Glomerular visceral epithelial cell (primary cell): ENCODE measurements around the gene DCAF17.
A peak's percentile ranks its signal among the peaks of the same experiment; 100 is the strongest.
"Not testable (repeated sequence)": the region's sequence is repeated elsewhere in the genome, so short reads cannot be mapped to it uniquely, and the experiment has no call there.

Experiments
- DNase-seq: peaks from one replicate; pipeline ENCODE4 v3.0.0-alpha.2; 2016; ENCODE audit errors: extremely low spot score

The DCAF17 gene

DNA sequence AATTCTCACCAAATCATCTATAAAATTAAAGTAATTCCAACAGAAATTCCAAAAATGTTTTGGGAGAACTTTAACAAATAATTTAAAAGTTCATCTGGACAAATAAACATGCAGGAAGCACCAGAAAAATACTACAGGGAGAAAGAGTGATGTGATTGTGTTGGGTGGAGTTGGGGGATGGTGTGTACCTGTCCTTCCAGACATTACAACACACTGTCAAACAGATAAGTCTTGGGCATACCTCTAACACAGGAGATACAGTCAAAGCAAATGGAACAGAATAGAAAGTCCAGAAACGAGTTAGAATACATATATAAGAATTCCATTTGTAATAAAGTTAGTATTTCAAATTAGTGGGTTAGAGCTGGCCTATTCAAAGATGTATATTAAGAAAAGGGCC lies 22.8 kb upstream of the DCAF17 start:
- DNase-seq: no peak

DNA sequence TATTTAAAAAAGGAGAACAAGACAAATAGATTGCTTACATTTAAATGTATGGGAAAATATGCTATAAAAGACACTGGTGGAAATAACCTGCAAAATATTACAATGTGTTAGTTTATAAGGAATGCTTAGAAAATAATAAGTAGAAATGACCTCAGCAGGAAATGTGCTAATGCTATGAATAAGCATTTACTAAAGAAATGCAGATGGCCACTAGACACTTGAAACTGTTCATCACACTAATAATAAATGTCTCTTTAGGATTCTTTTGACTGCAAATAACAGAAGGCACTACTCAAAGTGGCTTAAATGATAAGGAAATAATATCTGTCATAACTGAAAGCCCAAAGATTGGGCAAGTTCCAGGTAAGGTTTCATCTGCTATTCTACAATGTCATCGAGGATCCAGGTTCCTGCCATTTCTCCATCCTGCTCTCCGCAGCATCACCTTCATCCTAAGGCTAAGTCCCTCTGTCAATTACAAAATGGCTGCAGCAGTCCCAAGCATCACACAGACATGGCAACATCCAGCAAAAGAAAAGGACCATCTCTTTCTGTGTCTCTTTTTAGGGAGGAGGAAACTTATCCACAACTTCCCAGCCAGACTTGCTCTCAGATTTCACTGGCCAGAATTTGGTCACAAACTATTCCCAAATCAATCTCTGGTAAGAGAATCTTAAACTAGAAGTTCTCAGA lies 22.1 kb upstream of the DCAF17 start:
- no peak for DNase-seq

DNA sequence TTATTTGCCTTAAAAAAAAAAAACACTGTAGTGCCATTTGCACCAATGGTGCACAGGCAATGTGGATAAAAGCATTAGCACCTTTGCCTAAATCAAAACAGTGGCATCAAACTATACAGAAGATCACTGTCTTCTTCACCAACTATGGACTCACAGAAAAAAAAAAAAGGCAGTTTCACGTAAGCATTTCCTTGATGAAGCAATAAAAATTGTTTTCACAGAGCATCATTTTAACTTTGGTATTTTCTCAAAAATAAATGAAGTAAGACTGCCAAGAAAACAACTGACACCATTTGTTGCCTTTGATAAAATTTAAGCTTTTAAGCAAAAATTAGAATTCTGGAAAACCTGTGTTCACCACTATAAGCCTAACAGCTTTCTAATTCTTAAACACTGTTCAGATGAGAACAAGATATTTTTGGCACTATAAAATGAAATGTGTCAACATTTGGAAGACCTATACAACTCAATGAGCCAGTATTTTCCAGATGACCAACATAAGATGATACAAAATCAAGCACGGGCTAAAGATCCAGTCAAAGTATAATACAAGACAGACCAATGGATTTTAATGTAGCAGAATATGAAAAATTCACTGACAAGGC lies 21.4 kb upstream of the DCAF17 start:
- DNase-seq: no peak

DNA sequence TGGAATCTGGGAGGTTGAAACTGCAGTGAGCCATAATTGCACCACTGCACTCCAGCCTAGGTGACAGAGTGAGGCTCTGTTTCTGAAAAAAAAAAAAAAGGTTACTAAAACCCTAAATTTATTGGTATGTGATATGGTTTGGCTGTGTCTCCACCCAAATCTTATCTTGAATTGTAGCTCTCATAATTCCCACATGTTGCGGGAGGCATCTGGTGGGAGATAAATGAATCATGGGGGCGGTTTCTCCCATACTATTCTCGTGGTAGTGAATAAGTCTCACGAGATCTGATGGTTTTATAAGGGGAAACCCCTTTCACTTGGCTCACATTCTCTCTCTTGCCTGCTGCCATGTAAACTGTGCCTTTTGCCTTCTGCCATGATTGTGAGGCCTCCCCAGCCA lies 19.4 kb upstream of the DCAF17 start:
- DNase-seq: not testable (repeated sequence)

DNA sequence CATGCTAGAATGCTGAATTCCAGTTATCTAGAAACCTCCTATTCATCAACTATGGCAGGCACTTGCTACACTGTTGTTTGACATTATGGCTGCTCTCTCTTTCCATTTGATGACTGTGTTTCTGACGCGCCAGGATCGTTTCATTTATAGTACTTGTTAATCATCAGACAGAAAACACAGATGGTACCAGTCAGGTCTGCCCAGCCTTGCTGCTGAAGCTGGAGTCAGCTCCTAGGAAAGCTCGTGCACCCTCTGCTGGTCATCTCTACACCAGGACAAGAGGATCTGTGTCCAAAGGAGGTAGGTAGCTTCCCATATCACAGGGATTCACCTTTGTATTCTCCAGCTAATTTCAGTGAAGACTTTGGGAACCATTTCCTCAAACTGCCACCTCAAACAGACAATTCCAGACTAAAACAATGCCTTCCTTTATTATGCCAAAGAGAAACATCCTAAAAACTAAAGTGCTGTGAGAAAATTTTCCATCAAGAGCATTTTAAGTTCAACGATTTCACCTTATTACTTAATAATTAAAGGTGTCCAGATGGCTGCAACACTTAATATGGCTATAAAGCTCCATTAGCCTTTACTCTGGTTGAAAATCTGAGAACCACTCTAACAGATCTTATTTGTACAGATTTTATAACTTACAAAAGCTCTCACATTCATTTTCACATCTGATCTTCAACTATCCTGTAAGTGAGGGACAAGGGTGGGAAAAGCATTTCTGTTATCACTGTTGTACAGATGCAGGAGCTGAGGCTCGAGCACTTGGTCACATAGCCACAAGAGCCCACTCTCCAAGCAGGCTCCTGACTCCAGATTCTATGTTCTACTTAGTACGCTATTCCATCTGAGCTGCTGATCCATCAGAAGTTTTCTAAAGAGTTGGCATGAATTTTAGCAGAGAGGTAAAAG lies 17.8 kb upstream of the DCAF17 start:
- DNase-seq: peak; percentile 97

DNA sequence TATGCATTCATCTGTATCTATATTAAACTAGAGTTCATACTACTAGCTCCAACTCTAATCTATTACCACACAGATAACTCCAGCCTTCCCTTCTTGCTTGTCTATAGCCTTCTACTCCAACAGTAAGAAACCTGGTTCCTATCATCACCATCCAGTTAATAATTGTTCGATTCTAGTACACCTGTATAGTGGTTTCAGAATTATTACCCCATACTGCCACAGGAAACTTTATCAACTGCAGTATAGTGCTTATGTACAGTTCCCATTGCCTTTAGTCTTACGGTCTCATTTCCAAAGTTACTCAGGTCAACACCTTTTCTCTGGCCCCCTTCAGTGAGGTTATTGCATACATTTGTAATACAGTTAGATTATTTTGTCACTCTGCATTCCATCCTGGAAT lies 14.7 kb upstream of the DCAF17 start:
- no peak for DNase-seq

DNA sequence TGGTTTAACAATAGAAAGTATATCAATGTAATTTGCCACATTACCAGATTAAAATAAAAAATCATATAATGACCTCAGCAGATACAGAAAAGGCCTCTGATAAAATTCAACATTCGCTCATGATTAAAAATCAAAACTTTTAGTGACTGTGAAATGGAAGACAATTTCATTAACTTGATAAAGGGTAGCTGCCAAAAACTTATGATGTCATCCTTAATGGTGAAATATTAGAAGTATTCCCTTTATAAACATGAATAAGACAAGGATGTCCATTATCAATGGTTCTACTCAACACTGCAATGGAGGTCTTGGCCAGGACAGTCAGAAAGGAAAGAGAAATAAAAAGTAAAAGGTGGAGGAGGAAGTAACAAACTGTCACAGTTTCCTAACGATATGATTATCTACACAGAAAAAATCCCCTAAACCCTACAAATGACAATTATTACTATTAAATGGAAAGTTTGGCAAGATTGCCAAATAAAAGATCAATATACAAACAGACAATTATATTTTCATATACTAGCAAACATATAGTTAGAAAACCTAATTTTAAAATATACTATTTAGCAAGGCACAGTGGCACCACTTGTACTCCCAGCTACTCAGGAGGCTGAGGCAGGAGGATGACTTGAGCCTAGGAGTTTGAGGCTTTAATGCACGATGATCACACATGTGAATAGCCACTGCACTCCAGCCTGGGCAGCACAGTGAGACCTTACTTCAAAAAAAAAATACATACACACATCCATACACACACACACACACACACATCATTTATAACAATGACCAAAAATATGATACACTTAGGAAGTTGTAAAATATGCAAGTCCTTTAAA lies 13.1 kb upstream of the DCAF17 start:
- DNase-seq: no peak

DNA sequence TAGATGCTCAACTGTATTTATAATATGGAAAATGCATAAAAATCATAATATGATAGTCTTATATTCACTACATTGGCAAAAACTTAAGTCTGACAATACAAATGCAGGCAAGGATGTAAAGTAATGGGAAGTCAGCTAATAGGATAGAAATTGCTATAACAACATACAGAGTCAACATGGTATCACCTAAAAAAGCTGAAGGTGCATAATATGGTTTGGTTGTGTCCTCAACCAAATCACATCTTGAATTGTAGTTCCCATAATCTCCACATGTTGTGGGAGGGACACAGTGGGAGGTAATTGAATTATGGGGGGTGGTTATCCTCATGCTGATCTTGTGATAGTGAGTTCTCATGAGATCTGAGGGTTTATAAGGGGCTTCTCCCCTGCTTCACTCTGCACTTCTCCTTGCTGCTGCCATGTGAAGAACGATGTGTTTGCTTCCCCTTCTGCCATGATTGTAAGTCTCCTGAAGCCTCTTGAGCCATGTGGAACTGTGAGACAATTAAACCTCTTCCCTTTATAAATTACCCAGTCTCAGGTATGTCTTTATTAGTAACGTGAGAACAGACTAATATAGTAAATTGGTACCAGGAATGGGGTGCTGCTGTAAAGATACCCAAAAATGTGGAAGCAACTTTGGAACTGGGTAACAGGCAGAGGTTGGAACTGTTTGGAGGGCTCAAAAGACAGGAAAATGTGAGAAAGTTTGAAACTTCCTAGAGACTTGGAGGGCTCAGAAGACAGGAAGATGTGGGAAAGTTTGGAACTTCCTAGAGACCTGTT lies 11.1 kb upstream of the DCAF17 start:
- DNase-seq: not testable (repeated sequence)

DNA sequence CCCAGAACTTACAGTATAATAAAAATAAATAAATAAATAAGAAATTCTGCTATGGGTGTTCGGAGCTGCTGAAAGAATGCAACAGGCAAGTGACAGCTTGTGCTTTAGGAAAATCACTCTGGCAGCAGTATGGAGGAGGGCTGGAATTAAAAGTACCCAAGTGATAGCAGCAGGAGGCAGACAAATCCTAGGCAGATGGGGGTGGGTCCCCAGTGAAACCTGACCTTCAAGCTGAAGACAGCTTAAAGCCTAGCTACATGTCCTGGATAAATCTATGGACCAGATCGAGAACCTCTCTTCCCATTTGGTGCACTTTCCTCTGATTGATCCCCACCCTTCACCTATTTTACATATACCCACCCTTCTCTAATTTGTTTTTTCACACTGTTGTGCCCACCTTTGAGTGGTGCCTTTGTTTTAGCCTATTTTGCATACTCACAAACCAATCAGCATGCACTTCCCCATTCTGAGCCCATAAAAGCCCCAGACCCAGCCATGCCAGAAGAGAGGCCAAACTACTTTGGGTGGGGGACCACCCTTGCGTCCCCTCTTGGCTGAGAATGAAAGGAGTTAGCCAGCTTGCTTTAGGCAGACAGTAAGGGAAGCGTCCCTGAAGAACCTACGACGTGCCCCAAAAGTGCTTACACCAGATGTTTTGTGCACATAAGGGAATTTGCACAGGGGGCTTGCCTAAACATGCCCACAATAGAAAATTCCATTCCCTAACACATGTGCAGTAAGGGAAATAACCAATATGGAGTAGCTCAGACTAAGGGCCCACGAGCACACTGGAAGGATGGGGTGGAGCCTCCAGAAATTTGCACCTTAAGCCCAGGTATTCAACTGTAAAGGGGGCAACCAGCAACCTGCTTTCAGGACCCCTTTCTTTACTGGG lies 3.3 kb upstream of the DCAF17 start:
- DNase-seq: no peak

DNA sequence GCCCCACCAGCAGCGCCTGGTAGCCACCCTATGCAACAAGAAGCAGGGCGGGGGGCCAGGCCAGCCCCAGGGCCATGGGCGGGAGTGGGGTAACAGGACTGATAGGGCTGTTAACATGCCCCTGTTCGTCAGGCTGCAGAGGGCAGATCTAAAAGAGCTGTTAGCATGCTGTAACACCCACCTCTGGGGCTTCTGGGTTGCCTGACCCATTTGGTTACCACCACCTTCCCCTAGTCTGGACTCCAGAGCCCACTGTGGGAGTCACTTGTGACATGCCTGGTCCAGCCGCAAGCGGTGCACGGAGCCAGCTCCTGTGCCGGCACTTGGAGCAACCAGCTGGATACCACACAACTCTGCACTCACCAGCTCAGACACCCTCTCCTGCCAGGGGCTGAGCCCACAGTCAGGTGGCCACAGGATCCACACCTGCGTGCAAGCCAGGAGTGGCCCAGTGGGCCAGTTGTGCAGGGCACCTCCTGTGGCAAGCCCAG lies 2.3 kb upstream of the DCAF17 start:
- DNase-seq: no peak

DNA sequence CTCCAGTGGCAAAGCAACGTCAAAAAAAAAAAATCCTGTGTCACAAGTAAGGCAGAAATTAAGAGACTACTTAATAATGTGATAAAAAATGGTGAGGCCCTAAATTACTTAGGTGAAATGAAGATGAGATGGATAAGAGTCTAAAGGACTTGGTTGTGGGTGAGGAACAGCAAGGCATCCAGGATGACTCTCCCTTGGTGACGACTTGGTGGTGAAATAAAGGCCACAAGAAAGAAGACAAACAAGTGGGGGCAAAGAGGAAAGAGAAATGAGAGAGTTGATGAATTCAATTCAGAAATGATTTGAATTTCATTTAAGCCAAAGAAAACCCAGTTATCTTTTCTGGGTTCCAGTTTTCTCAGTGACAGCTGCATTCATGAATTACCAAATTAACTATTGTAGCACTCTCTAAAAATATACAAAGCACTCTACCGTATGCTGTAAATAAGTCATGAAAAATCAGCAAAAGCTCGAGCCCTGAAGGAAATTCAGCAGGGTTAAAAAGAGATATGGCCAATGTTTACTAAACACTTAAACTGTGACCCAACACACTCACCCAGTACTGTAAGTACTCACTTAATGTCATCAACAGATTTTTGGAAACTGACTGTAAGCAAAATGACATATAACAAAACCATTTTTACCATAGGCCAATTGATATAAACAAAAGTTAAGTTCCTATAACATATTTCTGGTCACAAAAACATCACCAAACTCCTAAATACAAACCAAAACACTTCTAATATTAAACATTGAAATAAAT lies 1.6 kb upstream of the DCAF17 start:
- no peak for DNase-seq

DNA sequence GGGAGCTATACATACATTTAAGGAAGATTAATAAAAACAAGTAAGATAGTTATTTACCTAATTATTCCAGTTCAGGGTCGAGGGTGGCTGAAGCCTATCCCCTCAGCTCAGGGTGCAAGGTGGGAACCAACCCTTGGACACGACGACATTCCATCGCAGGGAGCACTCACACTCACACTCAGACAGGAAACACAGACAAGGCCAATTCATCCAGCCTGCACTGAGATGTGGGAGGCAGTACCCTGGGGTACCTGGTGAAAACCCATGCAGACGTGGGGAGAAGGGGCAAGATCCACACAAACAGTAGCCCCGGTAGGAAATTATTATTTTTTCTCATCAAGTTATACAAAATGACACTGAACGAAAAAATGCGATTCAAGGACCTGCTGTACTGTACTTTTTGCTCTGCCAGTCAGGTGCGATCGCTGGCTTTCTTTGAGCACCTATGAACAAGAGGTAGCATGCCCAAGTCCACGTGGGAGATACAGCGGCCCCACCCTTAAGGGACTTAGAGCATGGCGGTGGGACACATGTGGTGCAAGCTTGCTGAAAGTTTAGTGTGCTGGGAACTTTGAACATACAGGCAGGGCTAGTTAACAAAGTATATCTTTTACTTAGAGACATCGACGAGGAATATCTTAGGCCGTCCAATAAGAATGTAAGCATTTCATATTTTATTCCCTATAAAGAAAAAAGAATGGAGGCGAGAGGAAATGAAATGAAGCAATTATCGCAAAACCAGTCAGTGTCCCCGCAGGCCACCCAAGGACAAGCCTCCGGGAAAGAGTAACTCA lies 860 bp upstream of the DCAF17 start:
- DNase-seq: peak; percentile 47

DNA sequence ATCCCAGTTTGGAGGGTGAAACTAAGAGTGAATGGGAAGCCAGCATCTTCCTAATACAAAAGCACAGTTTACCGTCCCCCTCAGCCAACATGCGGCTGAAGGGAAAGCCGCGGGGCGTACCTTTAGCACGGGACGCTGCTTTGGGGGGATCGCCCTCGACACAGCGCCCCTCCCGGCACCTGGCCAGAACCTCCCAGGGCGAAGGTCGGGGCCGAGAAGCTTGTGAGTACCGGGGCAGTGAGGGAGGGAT lies 338 bp upstream of the DCAF17 start, which contains the start of gene METTL8:
TSS of gene METTL8 (minus strand) at position 228 of the 250 bp plus-strand sequence. CDS start 41,805 bp downstream, outside the sequence.
- DNase-seq: no peak

DNA sequence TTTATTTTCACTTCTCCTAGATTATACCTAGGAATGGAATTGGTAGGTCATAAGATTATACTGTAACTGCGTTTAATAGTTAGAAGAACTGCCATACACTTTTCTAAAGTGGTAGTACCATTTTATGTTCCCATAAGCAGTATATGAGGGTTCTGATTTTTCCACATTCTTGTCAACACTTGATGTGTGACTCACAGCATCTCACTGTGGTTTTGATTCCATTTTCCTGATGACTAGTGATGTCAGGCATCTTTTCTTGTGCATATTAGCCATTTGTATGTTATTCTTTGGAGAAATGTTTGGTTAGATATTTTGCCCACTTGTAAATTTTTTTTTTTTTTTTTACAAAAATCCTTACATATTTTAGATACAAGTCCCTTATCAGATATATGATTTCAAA lies 2.3 kb downstream of the DCAF17 start:
- peak; percentile 75 for DNase-seq

DNA sequence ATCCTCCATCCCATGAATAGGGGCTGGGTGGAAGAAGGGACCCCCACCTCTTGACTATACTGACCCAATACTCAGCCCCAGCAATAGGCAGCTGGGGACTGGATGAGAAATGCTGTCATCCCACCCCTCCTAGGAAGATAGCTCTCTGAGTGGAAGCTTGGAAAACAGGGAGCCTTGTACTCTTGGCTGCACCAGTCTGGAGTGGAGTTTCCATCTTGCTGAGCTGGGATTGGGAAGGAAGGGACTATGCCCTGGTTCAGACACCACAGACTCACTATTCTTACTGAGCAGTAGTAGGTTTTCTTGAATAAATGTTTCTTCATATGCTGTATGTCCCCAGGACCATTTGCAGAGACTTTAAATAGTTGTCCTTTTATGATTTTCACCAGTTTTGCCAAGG lies 7.4 kb downstream of the DCAF17 start:
- DNase-seq: no peak

DNA sequence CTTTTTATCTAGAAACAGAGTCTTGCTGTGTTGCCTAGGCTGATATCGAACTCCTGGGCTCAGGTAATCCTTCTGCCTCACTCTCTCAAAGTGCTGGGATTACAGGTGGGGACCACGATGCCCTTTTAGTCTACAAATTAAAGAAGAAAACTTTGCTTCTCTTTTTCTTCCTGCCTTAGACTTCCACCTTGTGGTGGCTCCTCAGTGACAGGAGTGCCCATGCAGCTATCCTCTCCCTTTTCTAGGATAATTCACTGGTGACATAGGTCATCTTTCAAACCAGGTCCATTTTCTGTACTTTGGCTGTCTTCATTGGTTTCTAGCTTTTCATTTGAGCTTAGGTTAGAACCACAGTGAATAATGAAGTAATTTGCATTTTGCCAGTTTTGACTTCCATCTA lies 13.6 kb downstream of the DCAF17 start:
- DNase-seq: no peak

DNA sequence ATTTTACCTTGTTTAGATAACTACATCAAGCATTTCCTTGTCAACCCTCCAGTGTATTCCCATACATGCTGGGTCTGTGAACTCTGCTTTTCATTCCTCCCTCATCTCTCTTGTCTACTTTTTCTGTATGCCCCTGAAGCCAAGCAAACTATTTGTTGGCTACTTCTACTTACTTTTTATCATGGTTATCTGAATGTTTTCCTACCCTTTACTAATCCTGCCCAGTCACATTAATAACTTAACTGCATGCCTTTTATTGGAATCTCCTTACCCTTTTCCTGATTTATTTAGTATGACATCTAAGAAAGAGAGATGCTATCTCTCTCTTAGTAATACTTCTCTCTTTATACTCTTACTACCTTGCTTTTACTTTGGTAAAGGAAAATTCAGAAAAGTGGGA lies 17.0 kb downstream of the DCAF17 start:
- no peak for DNase-seq

DNA sequence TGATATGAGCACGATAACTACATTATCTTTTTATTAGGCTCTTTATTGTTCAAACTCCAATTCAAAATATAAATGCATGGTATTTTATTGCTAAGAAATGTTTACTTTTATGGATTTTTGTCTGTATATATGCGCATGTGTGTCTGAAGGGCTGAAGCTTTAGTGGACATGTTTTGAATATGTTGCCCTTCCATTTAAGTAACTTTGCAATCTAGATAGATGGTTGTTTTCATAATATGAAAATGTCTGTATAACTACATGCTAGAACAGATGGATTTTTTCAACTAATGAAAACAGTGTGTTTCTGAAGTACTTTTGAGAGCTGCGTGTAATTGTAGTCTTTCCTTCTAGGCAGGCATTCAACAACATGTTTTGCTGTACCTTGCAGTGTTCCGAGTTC lies 18.7 kb downstream of the DCAF17 start:
- DNase-seq: no peak
